CD4-positive, alpha-beta memory T cell (primary cell): Measurements from ENCODE around the gene SCN1B. TPM values are rescaled to one million over a fixed set of nuclear protein-coding genes. Genes with fewer than 3 reads are reported as not detected.

Experiments used
- CTCF ChIA-PET: fragments of 350-600 bp; sonication (Branson Sonifier 250); formaldehyde crosslinking; loops from one replicate; lab custom pipeline; 2021; ENCODE audit warnings: inconsistent platforms; ENCODE audit not compliant: partially characterized antibody; lab: Charles Lee
- POLR2A ChIA-PET: fragments of 350-600 bp; sonication (Branson Sonifier 250); formaldehyde crosslinking; loops from one replicate; lab custom pipeline; 2021; ENCODE audit not compliant: partially characterized antibody; lab: Charles Lee
- DNase-seq, 5 donors: peaks; one replicate each; pipeline versions ENCODE4 v3.0.0 to v3.0.0-alpha.2; 2020 to 2022; ENCODE audit warnings: mixed read lengths in 1 of 5
- H3K27ac ChIP-seq: one replicate; pipeline ENCODE4 v1.7.0; 2013; ENCODE audit warnings: low read depth, low read length
- H3K27me3 ChIP-seq: 2 replicates; pipeline ENCODE4 v1.7.0; 2013; ENCODE audit warnings: mild to moderate bottlenecking, low read length, moderate library complexity; ENCODE audit not compliant: insufficient read depth
- H3K36me3 ChIP-seq: 2 replicates; pipeline ENCODE4 v1.7.0; 2013; ENCODE audit warnings: mild to moderate bottlenecking, low read length, moderate library complexity; ENCODE audit not compliant: insufficient read depth
- H3K4me1 ChIP-seq: 2 replicates; pipeline ENCODE4 v1.7.0; 2013; ENCODE audit warnings: mild to moderate bottlenecking, low read length, moderate library complexity; ENCODE audit not compliant: insufficient read depth
- H3K4me3 ChIP-seq, 2 donors: one replicate each; pipeline ENCODE4 v1.7.0; 2013; ENCODE audit warnings: low read length in 2 of 2, mild to moderate bottlenecking in 1 of 2
- H3K9me3 ChIP-seq, 2 donors: one replicate each; pipeline ENCODE4 v1.7.0; 2013; ENCODE audit warnings: low read length in 2 of 2, control low read depth in 1 of 2; ENCODE audit not compliant: control insufficient read depth in 1 of 2
- H3K27ac Mint-ChIP-seq, 7 donors: one replicate each; pipeline ENCODE4 v1.8.0; 2020 to 2021; ENCODE audit warnings: mixed read lengths in 7 of 7, mild to moderate bottlenecking in 6 of 7, inconsistent platforms in 3 of 7, moderate library complexity in 3 of 7
- H3K27me3 Mint-ChIP-seq, 2 donors: one replicate each; pipeline ENCODE4 v1.8.0; 2020 to 2021; ENCODE audit warnings: mixed read lengths in 2 of 2
- H3K36me3 Mint-ChIP-seq, 2 donors: one replicate each; pipeline ENCODE4 v1.8.0; 2020 to 2021; ENCODE audit warnings: mixed read lengths in 2 of 2, inconsistent platforms in 1 of 2, mild to moderate bottlenecking in 1 of 2
- H3K4me1 Mint-ChIP-seq, 4 donors: one replicate each; pipeline ENCODE4 v1.8.0; 2020 to 2021; ENCODE audit warnings: mixed read lengths in 4 of 4, mild to moderate bottlenecking in 1 of 4
- H3K4me3 Mint-ChIP-seq, 8 donors: one replicate each; pipeline ENCODE4 v1.8.0; 2020 to 2021; ENCODE audit warnings: mixed read lengths in 8 of 8, mild to moderate bottlenecking in 7 of 8, moderate library complexity in 6 of 8, inconsistent platforms in 3 of 8
- H3K9me3 Mint-ChIP-seq, 8 donors: one replicate each; pipeline ENCODE4 v1.8.0; 2020 to 2021; ENCODE audit warnings: mixed read lengths in 8 of 8, mild to moderate bottlenecking in 5 of 8, inconsistent platforms in 3 of 8, moderate library complexity in 1 of 8
- intact Hi-C: fragments of 100-400 bp; cut with micrococcal nuclease; formaldehyde crosslinking; loops from one replicate; pipeline ENCODE4 v1.15.1; 2023
- polyA plus RNA-seq, 2 donors: library from polyadenylated mRNA; unstranded; fragments of 300-500 nt; fragmentation: Illumina TruSeq; gene quantifications; one replicate each; pipeline ENCODE4 v1.2.3, GENCODE V29; 2021
- total RNA-seq, 2 experiments: library from RNA; stranded (reverse); gene quantifications; one replicate each; pipeline ENCODE4 v1.2.3, GENCODE V29; 2021

The SCN1B gene
- total and polyA plus RNA-seq, 4 experiments from 2014 or later: 0.64 to 1.5 (median 1.4) TPM; not detected in 1

- H3K27ac Mint-ChIP-seq: peak overlapping the region in 1 of 7 donors; percentile 57
- CTCF ChIA-PET: interaction anchor here (0.7 to 2.5 kb wide), 4 partner anchors 19 to 42 kb away, joined by 3 to 9 read pairs (median 6); no protein-coding TSS in a partner anchor
- Histone ChIP-seq H3K4me3 (no peak overlapping the region), H3K27me3 (no peaks in the 10 kb centered on the region), H3K36me3 (no peaks in the 10 kb centered on the region), H3K9me3 (no peaks in the 10 kb centered on the region), H3K4me1 (peaks cover 18% of the 10 kb centered on the region), H3K27ac (no peak overlapping the region)
- no peaks in the 10 kb centered on the region for H3K36me3 Mint-ChIP-seq
- no peak for DNase-seq
- intact Hi-C loops: no loop called here
- POLR2A ChIA-PET: interaction anchor here (0.6 kb wide), 1 partner anchor 583 kb away, joined by 3 read pairs; no protein-coding TSS in a partner anchor
- H3K9me3 Mint-ChIP-seq: no peaks in the 10 kb centered on the region
- H3K4me1 Mint-ChIP-seq: peaks cover 5 to 15% (median 7%) of the 10 kb centered on the region in 4 donors
- H3K27me3 Mint-ChIP-seq: peaks cover 6 to 8% of the 10 kb centered on the region in 2 donors
- no peak overlapping the region for H3K4me3 Mint-ChIP-seq
These were observed 56.2 kb downstream of the SCN1B start for GRCh38 chr19:35086455-35086854.

- no peaks in the 10 kb centered on the region for H3K9me3 ChIP-seq
- H3K27me3 ChIP-seq: no peaks in the 10 kb centered on the region
- POLR2A ChIA-PET: interaction anchor here (0.6 kb wide), 1 partner anchor 582 kb away, joined by 3 read pairs; no protein-coding TSS in a partner anchor
- Mint-ChIP-seq H3K27me3 (peaks cover 6 to 8% of the 10 kb centered on the region in 2 donors), H3K27ac (no peak overlapping the region), H3K9me3 (no peaks in the 10 kb centered on the region), H3K36me3 (no peaks in the 10 kb centered on the region), H3K4me1 (peaks cover 5 to 15% (median 7%) of the 10 kb centered on the region in 4 donors), H3K4me3 (no peak overlapping the region)
- H3K4me3 ChIP-seq: no peak overlapping the region
- peaks cover 18% of the 10 kb centered on the region for H3K4me1 ChIP-seq
- DNase-seq: no peak
- intact Hi-C loops: no loop called here
- CTCF ChIA-PET: interaction anchor here (0.7 to 2.5 kb wide), 3 partner anchors 20 to 43 kb away, joined by 3 to 9 read pairs (median 5); no protein-coding TSS in a partner anchor
- no peaks in the 10 kb centered on the region for H3K36me3 ChIP-seq
- H3K27ac ChIP-seq: no peak overlapping the region
These were observed 57.1 kb downstream of the SCN1B start for GRCh38 chr19:35087393-35087792.

- Mint-ChIP-seq H3K4me3 (no peak overlapping the region), H3K27me3 (peaks cover 6 to 8% of the 10 kb centered on the region in 2 donors), H3K4me1 (peaks cover 5 to 15% (median 7%) of the 10 kb centered on the region in 4 donors), H3K9me3 (no peaks in the 10 kb centered on the region), H3K36me3 (no peaks in the 10 kb centered on the region), H3K27ac (peak overlapping the region in 1 of 7 donors; percentile 53)
- no peak for DNase-seq
- H3K4me1 ChIP-seq: peaks cover 18% of the 10 kb centered on the region
- no peaks in the 10 kb centered on the region for H3K27me3 ChIP-seq
- H3K27ac ChIP-seq: no peak overlapping the region
- no peaks in the 10 kb centered on the region for H3K9me3 ChIP-seq
- POLR2A ChIA-PET: no interaction called here
- H3K4me3 ChIP-seq: no peak overlapping the region
- no peaks in the 10 kb centered on the region for H3K36me3 ChIP-seq
- CTCF ChIA-PET: interaction anchor here (2.5 kb wide), 1 partner anchor 44 kb away, joined by 9 read pairs; no protein-coding TSS in a partner anchor
- intact Hi-C loops: no loop called here
These were observed 58.1 kb downstream of the SCN1B start for GRCh38 chr19:35088131-35088913.

- Mint-ChIP-seq H3K4me1 (peaks cover 5 to 15% (median 7%) of the 10 kb centered on the region in 4 donors), H3K27ac (no peak overlapping the region), H3K27me3 (peaks cover 6 to 10% of the 10 kb centered on the region in 2 donors), H3K9me3 (no peaks in the 10 kb centered on the region), H3K4me3 (no peak overlapping the region), H3K36me3 (no peaks in the 10 kb centered on the region)
- H3K9me3 ChIP-seq: no peaks in the 10 kb centered on the region
- H3K27ac ChIP-seq: no peak overlapping the region
- intact Hi-C loops: no loop called here
- ChIA-PET CTCF (interaction anchor here (0.7 to 3.5 kb wide), 3 partner anchors 46 to 254 kb away, joined by 3 to 13 read pairs (median 3); no protein-coding TSS in a partner anchor), POLR2A (no interaction called here)
- no peaks in the 10 kb centered on the region for H3K27me3 ChIP-seq
- no peak for DNase-seq
- H3K4me3 ChIP-seq: no peak overlapping the region
- peaks cover 18% of the 10 kb centered on the region for H3K4me1 ChIP-seq
- no peaks in the 10 kb centered on the region for H3K36me3 ChIP-seq
These were observed 59.3 kb downstream of the SCN1B start for GRCh38 chr19:35089554-35089953.

Other genes with a start within 250 kb of the SCN1B start
- 1 to 10 TPM; 9.2 to 9.7 TPM for gene ZNF30, start 103.6 kb upstream of the SCN1B start, total RNA-seq
- 1 to 10 TPM; 5.4 to 5.7 TPM for gene ZNF30, start 103.6 kb upstream of the SCN1B start, polyA plus RNA-seq
- 10 to 100 TPM; 33.9 to 34.7 TPM for gene ZNF792, start 66.2 kb upstream of the SCN1B start, total RNA-seq
- 10 to 100 TPM; 10.1 to 23.9 TPM for gene ZNF792, start 66.2 kb upstream of the SCN1B start, polyA plus RNA-seq
- 100 to 1,000 TPM; 205 to 221 TPM for gene GRAMD1A, start 30.1 kb upstream of the SCN1B start, total RNA-seq
- 10 to 100 TPM; 16.3 to 55.4 TPM for gene GRAMD1A, start 30.1 kb upstream of the SCN1B start, polyA plus RNA-seq
- under 1 TPM in 1 of 2 experiments, not detected in 1; 0.15 TPM for gene HPN, start 11.3 kb downstream of the SCN1B start, total RNA-seq
- under 1 TPM in 1 of 2 donors, not detected in 1; 0.57 TPM for gene HPN, start 11.3 kb downstream of the SCN1B start, polyA plus RNA-seq
- gene FXYD3, start 85.4 kb downstream of the SCN1B start, total RNA-seq: not detected
- gene FXYD3, start 85.4 kb downstream of the SCN1B start, polyA plus RNA-seq: not detected
- under 1 TPM; 0.72 to 0.81 TPM for gene LGI4, start 104.6 kb downstream of the SCN1B start, total RNA-seq
- gene LGI4, start 104.6 kb downstream of the SCN1B start, polyA plus RNA-seq: not detected
- 1 to 10 TPM; 3.6 to 4.4 TPM for gene FXYD1, start 108.4 kb downstream of the SCN1B start, total RNA-seq
- 1 to 10 TPM in 1 of 2 donors, under 1 TPM in 1; 0.58 to 3.2 TPM for gene FXYD1, start 108.4 kb downstream of the SCN1B start, polyA plus RNA-seq
- gene FXYD7, start 112.8 kb downstream of the SCN1B start, total RNA-seq: 10 to 100 TPM in 1 of 2 experiments, 1 to 10 TPM in 1; 9.6 to 10.1 TPM
- gene FXYD7, start 112.8 kb downstream of the SCN1B start, polyA plus RNA-seq: 10 to 100 TPM in 1 of 2 donors, 1 to 10 TPM in 1; 5.5 to 11.1 TPM
- 100 to 1,000 TPM; 473 to 484 TPM for gene FXYD5, start 124.3 kb downstream of the SCN1B start, total RNA-seq
- 100 to 1,000 TPM; 452 to 833 TPM for gene FXYD5, start 124.3 kb downstream of the SCN1B start, polyA plus RNA-seq
- not detected for gene FAM187B, start 198.3 kb downstream of the SCN1B start, total RNA-seq
- gene FAM187B, start 198.3 kb downstream of the SCN1B start, polyA plus RNA-seq: not detected
- 10 to 100 TPM; 45.8 to 48.9 TPM for gene LSR, start 218.5 kb downstream of the SCN1B start, total RNA-seq
- 10 to 100 TPM; 76.1 to 91.6 TPM for gene LSR, start 218.5 kb downstream of the SCN1B start, polyA plus RNA-seq
- 100 to 1,000 TPM; 204 to 216 TPM for gene USF2, start 238.5 kb downstream of the SCN1B start, total RNA-seq
- 1 to 10 TPM; 2.2 to 9.4 TPM for gene USF2, start 238.5 kb downstream of the SCN1B start, polyA plus RNA-seq